ENCODE results near the gene BMF. TPM values are rescaled to one million over a fixed set of nuclear protein-coding genes. Genes with fewer than 3 reads are reported as not detected.

Gene BMF
- total RNA-seq, 1 experiment from 2014 or later = 13.2 TPM

DNA sequence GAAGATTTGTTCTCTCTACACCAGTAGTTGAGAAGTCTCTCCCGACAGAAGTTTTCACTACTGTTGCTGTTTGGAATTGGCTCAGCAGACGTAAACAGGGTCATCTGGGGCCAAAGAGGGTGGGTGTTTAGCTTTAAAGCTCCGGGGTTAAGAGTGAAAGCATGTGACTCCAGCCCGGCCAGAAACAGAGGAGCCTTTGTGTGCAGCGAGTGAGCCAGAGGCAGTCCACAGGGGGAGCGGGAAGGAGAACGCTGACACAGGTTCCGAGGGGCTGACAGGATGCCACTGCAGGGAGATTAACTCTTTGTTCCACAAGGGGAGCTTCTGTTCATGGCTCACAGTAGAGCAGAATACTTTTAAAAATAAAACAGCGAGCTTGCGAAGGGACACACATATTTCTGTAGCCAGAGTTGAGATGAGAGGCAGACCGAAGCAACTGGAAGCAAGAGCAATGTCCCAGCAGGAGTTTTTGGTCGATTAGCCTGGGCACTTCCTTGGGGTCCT is 26.9 kb downstream of the BMF start:
- H3K36me3 Mint-ChIP-seq (ENCODE audit: insufficient read depth in 1 of 3, low read depth in 3 of 3) = no peaks in the 10 kb centered on the region
- H2BK20ac ChIP-seq (ENCODE audit: low read depth, low read length, poor library complexity, severe bottlenecking) = no peak overlapping the region
- no peak overlapping the region for H3T11ph ChIP-seq (ENCODE audit: low read length)
- H2AK5ac ChIP-seq (ENCODE audit: insufficient read length, low read length) = no peak overlapping the region
- peak overlapping the region; percentile 72 for H2AFZ ChIP-seq (ENCODE audit: low read length)
- no peak overlapping the region for H3K27ac ChIP-seq (ENCODE audit: insufficient read length, low read depth, low read length)
- H3K4ac ChIP-seq (ENCODE audit: low read depth, low read length) = no peak overlapping the region
- no peak overlapping the region for H4K5ac ChIP-seq (ENCODE audit: insufficient read length, low read depth, low read length)
- no peaks in the 10 kb centered on the region for H4K20me1 ChIP-seq (ENCODE audit: control insufficient read depth, insufficient read depth, insufficient read length)
- no peaks in the 10 kb centered on the region for H3K79me1 ChIP-seq (ENCODE audit: insufficient read depth, low read depth, low read length, poor library complexity, severe bottlenecking)
- H2BK12ac ChIP-seq (ENCODE audit: insufficient read length, low read depth, low read length) = no peak overlapping the region
- TF ChIP-seq, protein P1, sequence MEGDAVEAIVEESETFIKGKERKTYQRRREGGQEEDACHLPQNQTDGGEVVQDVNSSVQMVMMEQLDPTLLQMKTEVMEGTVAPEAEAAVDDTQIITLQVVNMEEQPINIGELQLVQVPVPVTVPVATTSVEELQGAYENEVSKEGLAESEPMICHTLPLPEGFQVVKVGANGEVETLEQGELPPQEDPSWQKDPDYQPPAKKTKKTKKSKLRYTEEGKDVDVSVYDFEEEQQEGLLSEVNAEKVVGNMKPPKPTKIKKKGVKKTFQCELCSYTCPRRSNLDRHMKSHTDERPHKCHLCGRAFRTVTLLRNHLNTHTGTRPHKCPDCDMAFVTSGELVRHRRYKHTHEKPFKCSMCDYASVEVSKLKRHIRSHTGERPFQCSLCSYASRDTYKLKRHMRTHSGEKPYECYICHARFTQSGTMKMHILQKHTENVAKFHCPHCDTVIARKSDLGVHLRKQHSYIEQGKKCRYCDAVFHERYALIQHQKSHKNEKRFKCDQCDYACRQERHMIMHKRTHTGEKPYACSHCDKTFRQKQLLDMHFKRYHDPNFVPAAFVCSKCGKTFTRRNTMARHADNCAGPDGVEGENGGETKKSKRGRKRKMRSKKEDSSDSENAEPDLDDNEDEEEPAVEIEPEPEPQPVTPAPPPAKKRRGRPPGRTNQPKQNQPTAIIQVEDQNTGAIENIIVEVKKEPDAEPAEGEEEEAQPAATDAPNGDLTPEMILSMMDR (conservative IDR thresholded peaks at IDR 0.05) = peak; percentile 24; the same call in 1 of the 3 replicates
- H3K14ac ChIP-seq (ENCODE audit: insufficient read depth, low read length) = no peak overlapping the region; the same call in 1 of the 2 replicates
- H3K4me1 ChIP-seq (ENCODE audit: insufficient read depth, low read length) = peaks cover 2% of the 10 kb centered on the region; the same call in 1 of the 2 replicates
- no peaks in the 10 kb centered on the region for H3K23me2 ChIP-seq (ENCODE audit: insufficient read length, low read depth, low read length, poor library complexity, severe bottlenecking)
- H3K18ac ChIP-seq (ENCODE audit: insufficient read length, low read depth, low read length) = peak overlapping the region; percentile 13
- no peak overlapping the region for H2BK5ac ChIP-seq (ENCODE audit: insufficient read length, low read length)
- H3K27ac Mint-ChIP-seq = peak overlapping the region in 2 of 3 experiments; percentile 19 to 78; a peak in 2 of 7 replicates
- DNase-seq = peak; percentile 71
- no peaks in the 10 kb centered on the region for H3K9me3 Mint-ChIP-seq
- H3K9me3 ChIP-seq (ENCODE audit: control insufficient read depth, low read depth, low read length) = no peaks in the 10 kb centered on the region
- H4K91ac ChIP-seq (ENCODE audit: insufficient read length, low read depth, low read length) = no peak overlapping the region
- no peak overlapping the region for H3K56ac ChIP-seq (ENCODE audit: insufficient read length, low read depth, low read length)
- WGBS (ENCODE audit: extremely low coverage, insufficient read length, low lambda C conversion rate) = no CpG with 5 or more reads among the region's 12 CpGs
- H4K8ac ChIP-seq (replicated peaks; ENCODE audit: insufficient read length, low read depth, low read length) = no peak overlapping the region
- H3K4me3 Mint-ChIP-seq = peak overlapping the region; percentile 29 to 35
- H3K23ac ChIP-seq (ENCODE audit: insufficient read length, low read depth, low read length) = no peak overlapping the region
- no peaks in the 10 kb centered on the region for H3K79me2 ChIP-seq (ENCODE audit: insufficient read depth, low read length)
- no peak overlapping the region for H2BK120ac ChIP-seq (ENCODE audit: low read depth, low read length, poor library complexity, severe bottlenecking)
- peak overlapping the region; percentile 20 for H3K4me2 ChIP-seq (ENCODE audit: insufficient read depth, insufficient read length, low read length)
- H3K4me1 Mint-ChIP-seq = peaks cover 34 to 41% of the 10 kb centered on the region in 2 experiments
- H2BK15ac ChIP-seq (ENCODE audit: low read depth, low read length) = no peak overlapping the region
- no peak overlapping the region for H3K9ac ChIP-seq (ENCODE audit: extremely low read depth, insufficient read length, low read length)
- peaks cover 54% of the 10 kb centered on the region for H3K27me3 Mint-ChIP-seq (ENCODE audit: low read depth)
- no peaks in the 10 kb centered on the region; the same call in 1 of the 2 replicates for H3K27me3 ChIP-seq (ENCODE audit: insufficient read depth, low read length)

Data from H9 (cell line).